Measurements from ENCODE around the gene TSPAN13.

TSPAN13 gene

GRCh38 chr7:16778476-16778875 lies 24.9 kb downstream of the TSPAN13 start:
- no peak for DNase-seq

- DNase-seq: no peak
Observed at GRCh38 chr7:16779051-16779450, 25.5 kb downstream of the TSPAN13 start.

DNA sequence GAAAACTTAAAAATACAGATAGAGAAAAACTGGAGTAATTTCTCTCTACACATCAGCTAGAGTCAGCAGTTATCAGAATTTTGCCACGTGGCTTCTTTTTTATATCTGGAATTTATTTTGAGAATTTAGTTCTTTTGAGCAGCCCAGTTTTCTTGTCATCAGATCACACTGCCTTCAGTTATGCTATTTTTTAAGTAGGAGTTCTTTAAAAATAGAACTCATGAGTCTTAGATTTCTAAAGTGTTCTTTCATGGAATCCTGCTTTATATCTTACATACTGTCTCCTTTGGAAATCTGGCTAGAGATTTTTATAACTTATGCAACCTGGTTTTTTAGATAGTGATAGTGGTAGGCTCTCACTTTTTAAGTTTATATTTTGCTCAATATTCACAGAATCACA lies 27.0 kb downstream of the TSPAN13 start:
- DNase-seq: no peak

DNA sequence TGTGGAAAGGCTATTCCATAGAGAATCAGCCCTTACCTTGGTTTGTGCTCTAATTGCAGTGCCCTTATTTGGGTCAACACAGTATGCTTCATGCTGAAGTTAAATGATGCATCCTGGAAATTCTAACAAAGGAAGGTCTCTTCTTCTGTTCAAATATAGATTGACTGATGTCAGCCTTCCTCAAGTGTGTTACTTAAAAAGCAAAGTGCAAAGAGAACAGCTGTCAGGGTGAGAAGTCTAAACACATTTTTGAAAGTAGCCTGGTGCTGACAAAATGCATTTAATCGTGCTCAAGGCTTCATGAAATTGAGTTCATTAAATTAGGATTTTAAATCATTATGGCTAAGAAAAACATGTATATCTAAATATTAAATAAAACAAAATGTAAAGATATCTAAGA lies 31.8 kb downstream of the TSPAN13 start:
- DNase-seq: no peak

- no peak for DNase-seq
Observed at GRCh38 chr7:16785846-16786245, 32.3 kb downstream of the TSPAN13 start.

GRCh38 chr7:16786257-16786656 lies 32.7 kb downstream of the TSPAN13 start:
- no peak for DNase-seq

GRCh38 chr7:16787127-16787526 lies 33.6 kb downstream of the TSPAN13 start:
- no peak for DNase-seq

DNA sequence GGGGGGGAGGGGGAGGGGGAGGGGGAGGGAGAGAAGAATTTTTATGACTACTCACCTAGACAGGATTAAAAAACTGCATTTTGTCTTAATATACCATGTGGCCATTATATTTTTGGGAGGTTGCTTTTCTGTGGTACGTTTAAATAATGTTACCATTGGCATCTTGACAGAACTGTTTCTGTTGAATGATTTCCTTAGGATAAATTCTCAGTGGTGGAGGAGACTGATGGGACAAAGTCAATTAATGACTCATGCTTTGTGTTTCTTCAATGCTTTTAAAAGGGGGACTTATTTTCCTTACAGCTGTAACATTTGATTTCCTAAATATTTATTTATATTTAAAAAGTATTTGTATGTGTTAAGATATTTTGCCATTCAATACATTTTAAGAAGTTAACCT lies 37.5 kb downstream of the TSPAN13 start:
- DNase-seq: no peak

GRCh38 chr7:16791905-16792698 lies 38.5 kb downstream of the TSPAN13 start:
- no peak for DNase-seq

DNA sequence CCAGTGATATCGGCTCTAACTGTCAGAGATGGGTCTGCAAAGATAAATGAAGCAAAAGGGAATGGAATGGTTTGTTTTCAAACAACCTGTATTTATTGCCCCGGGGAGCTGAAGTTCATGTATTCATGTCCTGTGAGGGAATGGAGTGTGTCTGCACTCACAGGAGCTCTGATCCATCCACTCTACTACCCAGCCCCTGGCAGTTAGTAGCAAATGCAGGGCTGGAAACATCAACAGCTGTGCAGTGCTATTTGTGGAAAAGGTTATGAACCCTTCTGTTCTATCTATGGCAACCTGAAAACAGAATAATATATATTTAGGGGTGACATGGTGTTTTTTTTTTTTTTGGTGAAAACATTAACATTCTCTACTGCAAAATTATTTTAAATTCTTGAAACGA lies 41.4 kb downstream of the TSPAN13 start:
- DNase-seq: no peak

DNA sequence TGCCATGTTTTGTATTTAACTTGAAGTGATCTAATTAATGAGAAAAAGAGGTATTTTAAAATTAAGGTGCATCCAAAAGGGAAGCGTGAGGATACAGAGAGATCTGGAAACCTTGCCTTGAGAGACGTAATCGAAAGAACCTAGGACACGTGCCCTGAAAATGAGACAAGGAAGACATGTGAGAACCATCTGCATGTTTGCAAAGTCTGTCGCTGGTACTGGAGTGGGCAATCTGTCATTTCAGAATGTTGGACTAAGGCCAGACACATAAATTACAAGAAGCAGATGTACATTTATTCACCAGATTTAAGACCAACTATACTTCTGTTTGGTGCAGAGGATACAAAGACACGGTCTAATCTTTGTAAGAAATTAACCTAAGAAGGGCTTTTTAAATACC lies 42.1 kb downstream of the TSPAN13 start:
- no peak for DNase-seq

- DNase-seq: no peak
Observed at GRCh38 chr7:16801111-16801542, 47.6 kb downstream of the TSPAN13 start.

- DNase-seq: no peak
Observed at GRCh38 chr7:16801579-16801978, 48.0 kb downstream of the TSPAN13 start.

DNA sequence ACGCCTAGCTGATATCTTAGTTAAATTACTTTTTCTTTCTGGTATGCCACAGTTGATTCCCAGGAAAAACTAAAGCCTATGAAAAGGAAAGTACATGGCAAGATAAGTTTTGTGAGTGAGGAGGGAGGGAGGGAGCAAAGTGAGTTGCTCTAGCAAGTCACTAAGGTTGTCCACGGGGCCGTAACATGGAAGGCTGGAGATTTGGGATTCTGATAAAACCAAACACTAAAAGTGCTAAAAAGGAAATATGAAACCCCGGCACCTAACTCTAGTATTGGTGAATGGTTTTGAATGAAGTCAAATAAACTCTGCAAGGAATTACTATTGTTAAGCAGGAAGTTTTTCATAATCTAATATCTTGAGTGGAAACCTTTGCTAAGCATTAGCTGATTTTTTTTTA lies 49.6 kb downstream of the TSPAN13 start:
- no peak for DNase-seq

DNA sequence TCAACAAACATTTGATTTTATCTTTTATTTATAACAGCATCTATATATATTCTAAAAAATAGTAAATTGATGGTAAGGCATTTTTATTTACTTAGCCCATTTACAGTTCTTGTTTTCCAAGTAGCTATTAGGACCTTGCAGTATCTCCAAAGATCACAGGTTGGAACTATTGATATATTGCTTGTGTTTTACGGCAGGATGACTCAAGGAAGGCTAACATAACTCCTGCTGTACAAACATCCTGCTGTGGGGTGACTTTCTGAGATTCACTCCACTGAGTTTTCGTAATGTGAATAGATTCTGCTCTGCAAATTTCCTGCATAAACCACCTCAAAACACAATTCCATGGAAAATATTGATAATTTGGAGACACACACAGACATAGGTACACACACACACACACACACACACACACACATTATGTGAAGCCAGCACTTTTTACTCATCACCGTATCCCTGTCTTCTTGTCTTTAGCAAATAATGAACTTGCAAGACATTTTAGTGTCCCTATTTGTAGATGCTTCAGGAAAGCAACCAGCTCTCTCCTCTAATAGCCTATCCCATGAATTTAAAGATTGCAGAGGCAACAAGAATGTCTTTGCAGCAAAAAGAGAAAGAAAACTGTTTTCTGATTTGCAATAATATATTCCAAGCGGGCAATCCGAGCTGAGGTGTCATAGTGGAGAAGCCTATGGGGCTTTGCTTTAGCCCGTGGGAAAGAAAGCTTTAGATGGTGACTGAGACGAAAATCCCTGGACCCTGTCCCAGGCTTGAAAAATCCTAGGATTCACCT lies 50.5 kb downstream of the TSPAN13 start:
- DNase-seq: no peak

DNA sequence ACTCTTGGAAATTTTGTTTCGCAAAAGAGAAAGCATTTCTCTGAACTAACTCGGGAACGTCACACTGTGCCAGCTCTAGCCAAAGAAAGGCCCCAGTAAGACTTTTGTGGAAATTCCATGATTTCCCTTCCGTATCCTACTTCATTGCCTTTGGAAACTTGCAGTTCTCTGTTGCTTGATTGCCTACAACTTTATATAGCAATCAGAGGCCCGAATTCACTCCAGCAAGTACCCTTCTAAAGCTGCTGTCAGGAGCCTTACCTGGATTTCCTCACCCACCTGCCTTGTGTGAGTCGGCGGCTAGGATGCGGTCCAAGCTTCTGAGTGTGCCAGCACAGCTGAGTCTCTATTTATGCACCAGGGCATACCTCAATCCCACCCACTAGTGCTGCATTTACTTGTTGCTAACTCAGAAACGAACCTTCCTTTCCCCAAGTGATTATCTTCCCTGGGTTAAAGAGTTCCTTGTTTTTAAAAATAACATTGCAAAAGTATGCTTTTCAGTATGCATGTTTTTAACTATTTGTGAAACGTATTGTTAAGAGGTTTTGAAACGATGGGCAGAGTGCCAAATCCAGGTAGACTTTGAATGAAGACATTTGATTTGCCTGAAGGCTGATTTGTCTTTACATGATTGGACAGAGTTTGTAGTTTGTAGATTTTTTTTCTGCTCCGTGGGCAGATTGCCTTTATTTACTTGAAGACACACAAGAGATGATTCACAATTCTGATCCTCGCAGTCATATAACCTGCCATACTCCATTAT lies 51.3 kb downstream of the TSPAN13 start, which contains the start of gene AGR2:
TSS of gene AGR2 (minus strand) at position 326 of the 766 bp plus-strand sequence. CDS start 3,203 bp downstream, outside the sequence.
- DNase-seq: no peak

GRCh38 chr7:16805441-16805840 lies 51.9 kb downstream of the TSPAN13 start:
- no peak for DNase-seq

DNA sequence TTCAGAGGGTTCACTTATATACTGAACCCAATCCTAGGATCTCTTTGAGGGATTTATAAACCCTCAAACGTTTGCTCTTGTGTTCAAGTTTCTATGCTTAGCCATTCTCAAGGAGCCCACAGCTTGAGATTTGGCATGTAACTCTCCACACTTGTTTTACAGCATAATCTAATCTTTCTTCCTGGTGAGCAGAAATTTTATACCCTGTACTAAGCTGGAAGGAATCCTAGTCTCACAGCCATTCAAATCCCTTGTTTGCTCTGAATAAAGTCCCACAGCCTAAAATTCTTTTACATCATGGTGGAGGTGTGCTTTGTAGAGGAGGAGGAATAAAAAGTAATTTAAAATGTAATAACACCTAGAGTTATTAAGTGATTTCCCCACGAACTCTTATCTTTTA lies 56.6 kb downstream of the TSPAN13 start:
- no peak for DNase-seq

GRCh38 chr7:16810573-16810972 lies 57.0 kb downstream of the TSPAN13 start:
- DNase-seq: no peak

DNA sequence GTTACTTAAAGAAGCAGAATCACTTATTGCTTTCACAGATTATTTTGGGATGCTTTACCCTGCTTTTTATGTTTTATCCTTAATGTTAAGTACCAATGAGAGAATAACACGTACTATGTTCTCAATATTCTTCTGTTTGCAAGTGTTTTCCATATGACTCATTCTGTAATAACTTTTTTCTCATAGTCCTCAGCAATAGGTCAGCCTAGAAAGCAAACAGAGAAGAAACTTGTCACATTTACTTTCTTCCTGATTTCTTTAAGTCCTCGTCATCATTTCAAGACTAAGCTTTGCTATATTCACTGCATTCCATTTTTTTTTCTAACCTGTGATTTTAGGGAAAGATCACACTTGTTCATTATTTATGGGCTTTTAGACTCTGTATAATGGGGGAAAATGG lies 58.0 kb downstream of the TSPAN13 start:
- no peak for DNase-seq

DNA sequence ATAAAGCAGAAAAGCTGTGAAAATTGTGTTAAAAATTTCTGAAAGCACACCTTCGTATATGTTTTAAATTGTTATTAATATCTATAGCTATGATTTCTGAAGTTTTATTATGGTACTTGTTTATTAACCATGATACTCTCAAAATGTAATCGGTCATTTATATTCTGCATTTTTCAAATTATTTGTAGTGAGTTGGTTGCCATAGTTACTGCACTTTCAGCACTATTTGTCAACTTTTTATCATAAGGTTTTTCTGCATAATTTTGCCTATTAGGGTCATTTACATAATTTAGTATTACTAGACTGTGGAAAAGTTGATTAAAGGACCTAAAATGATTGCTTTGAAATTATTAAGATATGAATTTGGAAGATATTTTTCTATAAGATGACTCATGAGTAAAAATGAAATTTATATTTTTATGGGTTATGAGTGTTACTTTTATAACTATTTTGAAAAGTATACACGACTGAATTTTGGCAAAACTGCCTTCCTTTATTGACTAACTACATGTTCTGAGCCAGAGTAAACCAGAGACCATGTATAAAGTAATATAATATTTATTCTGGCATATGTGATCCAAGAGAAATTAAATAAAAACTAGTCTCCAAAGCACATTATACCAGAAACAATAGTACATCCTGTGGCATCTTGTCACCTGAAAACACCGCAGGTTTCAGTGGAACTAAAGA lies 59.1 kb downstream of the TSPAN13 start:
- DNase-seq: no peak

DNA sequence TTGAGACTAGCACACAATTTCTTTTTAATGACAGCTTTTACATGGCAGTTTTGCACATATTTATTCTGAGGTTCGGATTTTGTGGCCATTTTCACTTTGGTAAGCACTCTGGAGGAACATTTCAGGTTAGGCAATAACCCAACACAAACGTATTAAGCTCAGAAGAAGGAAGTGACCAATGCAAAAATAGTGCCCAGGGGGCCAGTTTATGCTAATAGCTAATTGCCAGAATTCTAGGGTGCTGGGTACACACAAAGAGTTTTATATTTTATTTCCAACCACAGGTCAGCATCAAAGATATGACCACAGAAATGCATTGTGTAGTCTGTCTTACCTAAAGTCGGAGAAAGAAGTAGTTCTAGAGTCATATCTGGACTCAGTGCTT lies 59.7 kb downstream of the TSPAN13 start:
- no peak for DNase-seq

DNA sequence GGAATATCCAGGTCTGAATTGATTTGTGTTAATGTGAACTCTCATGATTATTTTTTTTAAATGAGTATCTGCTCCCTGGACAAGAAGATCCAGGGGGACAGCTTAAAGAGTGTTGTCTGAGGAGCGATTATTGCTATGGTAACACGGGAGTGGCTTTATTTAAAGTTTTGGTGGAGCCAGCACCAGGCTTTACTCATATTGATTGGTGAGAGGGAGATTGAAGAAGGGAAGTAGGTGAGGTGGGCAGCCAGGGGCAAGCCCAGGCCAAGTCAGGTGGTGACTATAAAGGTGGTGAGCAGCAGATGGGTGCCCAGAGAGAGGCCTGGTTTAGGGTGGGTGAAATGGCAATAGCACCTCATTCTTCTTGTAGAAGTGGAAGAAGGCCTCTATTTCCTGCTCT lies 61.4 kb downstream of the TSPAN13 start:
- DNase-seq: no peak

All from left hindlimb (tissue), 1 donor.